GM23338 (cell line): ENCODE data around the gene ZFR. TPM values are rescaled to one million over a fixed set of nuclear protein-coding genes. Genes with fewer than 3 reads are reported as not detected.

Experiments used
- ATAC-seq: fragments of 200-7000 bp; cut with Tn5 transposase; 3 replicates; pipeline ENCODE4 v1.9.1; 2020
- DNase-seq: peaks from one replicate; pipeline ENCODE4 v3.0.0-alpha.2; 2015; ENCODE audit warnings: low spot score
- H2AFZ ChIP-seq: fragments of 200-600 bp; sonication (generic); 2 replicates; pipeline ENCODE4 v1.8.0; 2016; ENCODE audit warnings: antibody characterized with exemption, mild to moderate bottlenecking, moderate library complexity
- H3F3A ChIP-seq: fragments of 200-600 bp; sonication (generic); replicated peaks from 2 replicates; pipeline ENCODE4 v1.8.0; 2017; ENCODE audit warnings: antibody characterized with exemption, mixed run types, low read depth
- H3K27ac ChIP-seq: fragments of 200-600 bp; sonication (generic); 2 replicates; pipeline ENCODE4 v1.6.1; 2016; ENCODE audit warnings: low read depth
- H3K27me3 ChIP-seq: fragments of 200-600 bp; sonication (generic); 2 replicates; pipeline ENCODE4 v1.8.0; 2016; ENCODE audit warnings: mild to moderate bottlenecking, mixed run types, moderate library complexity; ENCODE audit not compliant: insufficient read depth
- H3K36me3 ChIP-seq: fragments of 200-600 bp; sonication (generic); 2 replicates; pipeline ENCODE4 v1.8.0; 2016; ENCODE audit warnings: mild to moderate bottlenecking; ENCODE audit not compliant: insufficient read depth
- H3K4me1 ChIP-seq: fragments of 200-600 bp; sonication (generic); 2 replicates; pipeline ENCODE4 v1.8.0; 2016; ENCODE audit warnings: mild to moderate bottlenecking, moderate library complexity; ENCODE audit not compliant: insufficient read depth
- H3K4me2 ChIP-seq: fragments of 200-600 bp; sonication (generic); 2 replicates; pipeline ENCODE4 v1.7.1; 2017; ENCODE audit warnings: mixed run types
- H3K4me3 ChIP-seq: fragments of 200-600 bp; sonication (generic); 2 replicates; pipeline ENCODE4 v1.6.1; 2016; ENCODE audit warnings: mixed run types
- H3K79me2 ChIP-seq: fragments of 200-600 bp; sonication (generic); replicated peaks from 2 replicates; pipeline ENCODE4 v1.8.0; 2017; ENCODE audit warnings: mild to moderate bottlenecking; ENCODE audit not compliant: insufficient read depth
- H3K9me2 ChIP-seq: fragments of 200-600 bp; sonication (generic); 2 replicates; pipeline ENCODE4 v1.8.0; 2017; ENCODE audit not compliant: insufficient read depth
- H4K20me1 ChIP-seq: fragments of 200-600 bp; sonication (generic); replicated peaks from 2 replicates; pipeline ENCODE4 v1.8.0; 2017; ENCODE audit warnings: mild to moderate bottlenecking; ENCODE audit not compliant: insufficient read depth
- H3K27ac Mint-ChIP-seq: 2 replicates; pipeline ENCODE4 v1.8.0; 2020; ENCODE audit warnings: inconsistent platforms, mild to moderate bottlenecking, moderate library complexity, mixed read lengths
- H3K27me3 Mint-ChIP-seq: 3 replicates; pipeline ENCODE4 v1.8.0; 2022; ENCODE audit warnings: low read depth, mild to moderate bottlenecking, moderate library complexity, mixed read lengths, inconsistent platforms; ENCODE audit not compliant: insufficient read depth, poor library complexity
- H3K36me3 Mint-ChIP-seq: 3 replicates; pipeline ENCODE4 v1.8.0; 2021; ENCODE audit warnings: low read depth, mild to moderate bottlenecking, inconsistent platforms, moderate library complexity, mixed read lengths
- H3K4me1 Mint-ChIP-seq: 3 replicates; pipeline ENCODE4 v1.8.0; 2020; ENCODE audit warnings: mild to moderate bottlenecking, inconsistent platforms, mixed read lengths
- H3K4me3 Mint-ChIP-seq: 3 replicates; pipeline ENCODE4 v1.8.0; 2021; ENCODE audit warnings: moderate library complexity, mild to moderate bottlenecking, inconsistent platforms, mixed read lengths
- H3K9me3 Mint-ChIP-seq: 3 replicates; pipeline ENCODE4 v1.8.0; 2020; ENCODE audit warnings: moderate library complexity, mild to moderate bottlenecking, inconsistent platforms, mixed read lengths
- CREB1 ChIP-seq: fragments of 250-450 bp; sonication (Bioruptor Pico); IDR thresholded peaks from 2 replicates; pipeline ENCODE4 v1.5.0; 2020; ENCODE audit warnings: low read depth, mild to moderate bottlenecking, moderate library complexity
- EZH2phosphoT487 ChIP-seq: fragments of 200-600 bp; sonication (generic); IDR thresholded peaks from one replicate; pipeline ENCODE4 v1.8.1; 2018; ENCODE audit warnings: antibody characterized with exemption; ENCODE audit not compliant: unreplicated experiment
- JUNB ChIP-seq: IDR thresholded peaks from one replicate; pipeline ENCODE4 v1.6.1; 2016; ENCODE audit warnings: antibody characterized with exemption; ENCODE audit not compliant: unreplicated experiment
- NANOG ChIP-seq: IDR thresholded peaks from 2 replicates; pipeline ENCODE4 v1.6.1; 2016; ENCODE audit warnings: antibody characterized with exemption, borderline replicate concordance
- STAT1 ChIP-seq: IDR thresholded peaks from one replicate; pipeline ENCODE4 v1.6.1; 2016; ENCODE audit warnings: antibody characterized with exemption; ENCODE audit not compliant: unreplicated experiment
- ZNF114 ChIP-seq: fragments of 250-450 bp; sonication (Bioruptor Pico); IDR thresholded peaks from 2 replicates; pipeline ENCODE4 v1.5.0; 2020; ENCODE audit warnings: mild to moderate bottlenecking, moderate library complexity
- polyA plus RNA-seq: library from polyadenylated mRNA; unstranded; fragments of >200 nt; fragmentation: Nextera tagmentation; extraction: Ambion mirVana; gene quantifications from 2 replicates; pipeline ENCODE4 v1.2.1, GENCODE V29; 2016
- total RNA-seq: library from RNA; depleted of rRNA; stranded (reverse); fragments of >200 nt; shearing (Covaris generic); gene quantifications from 2 replicates; pipeline ENCODE4 v1.2.3, GENCODE V29; 2014
- TF ChIP-seq, protein P1 (sequence below): fragments of 250-450 bp; sonication (Bioruptor Pico); IDR thresholded peaks from 2 replicates; pipeline ENCODE4 v1.5.0; 2020; ENCODE audit warnings: mild to moderate bottlenecking, moderate library complexity
- TF ChIP-seq, protein P2 (sequence below), 2 experiments: fragments of 200-600 bp in 1 of 2; sonication (generic) in 1 of 2; conservative IDR thresholded peaks; 2 replicates each; pipeline versions ENCODE4 v1.5.1 to v1.6.1; 2016 to 2017; ENCODE audit warnings: antibody characterized with exemption in 2 of 2, low read depth in 2 of 2, mild to moderate bottlenecking in 2 of 2, moderate library complexity in 1 of 2
- TF ChIP-seq, protein P3 (sequence below): IDR thresholded peaks from one replicate; pipeline ENCODE4 v1.6.1; 2018; ENCODE audit warnings: antibody characterized with exemption; ENCODE audit not compliant: unreplicated experiment

Gene ZFR
- total and polyA plus RNA-seq, 2 experiments from 2014 or later, result 92.4 to 103 TPM

DNA sequence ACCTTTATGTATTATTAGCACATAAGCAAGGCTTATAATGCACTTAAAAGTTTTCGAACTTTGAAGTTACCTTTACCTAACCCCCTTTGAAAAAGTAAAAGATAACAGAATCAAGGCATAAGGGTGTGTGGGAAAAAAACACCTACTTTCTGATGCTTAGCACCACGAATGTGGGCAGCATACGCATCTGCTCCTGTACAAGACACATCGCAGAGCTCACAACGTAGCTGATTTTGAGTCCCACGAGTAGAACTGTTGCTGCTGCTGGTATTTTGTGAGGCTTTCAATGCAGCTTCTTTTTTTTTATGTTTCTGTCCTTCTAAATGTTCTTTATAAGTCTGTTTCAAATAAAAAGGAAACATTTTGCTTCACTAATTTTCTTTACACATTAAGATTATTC lies 40.8 kb downstream of the ZFR start:
- H3K36me3 Mint-ChIP-seq, result peaks cover 77% of the 10 kb centered on the region
- no peaks in the 10 kb centered on the region for H3K4me1 Mint-ChIP-seq
- no peak overlapping the region for H3K4me3 Mint-ChIP-seq
- ATAC-seq (no peak), DNase-seq (no peak)
- no peaks in the 10 kb centered on the region for H3K4me1 ChIP-seq
- no peak overlapping the region for H3K27ac ChIP-seq
- peaks cover 3% of the 10 kb centered on the region for H3K27me3 Mint-ChIP-seq
- peaks cover 68% of the 10 kb centered on the region for H3K36me3 ChIP-seq
- H3K4me3 ChIP-seq, result no peak overlapping the region
- no peak overlapping the region for H2AFZ ChIP-seq
- no peaks in the 10 kb centered on the region; the same call in 1 of the 2 replicates for H4K20me1 ChIP-seq
- no peaks in the 10 kb centered on the region for H3K9me3 Mint-ChIP-seq
- no peak overlapping the region for H3K4me2 ChIP-seq
- 0 out of 2 replicates have a peak, but pooled peaks cover 3% of the 10 kb centered on the region for H3F3A ChIP-seq
- no peaks in the 10 kb centered on the region for H3K9me2 ChIP-seq
- no peak overlapping the region for H3K27ac Mint-ChIP-seq
- no peak for TF ChIP-seq JUNB
- no peak for TF ChIP-seq EZH2phosphoT487
- TF ChIP-seq STAT1, result no peak
- TF ChIP-seq, protein P1, sequence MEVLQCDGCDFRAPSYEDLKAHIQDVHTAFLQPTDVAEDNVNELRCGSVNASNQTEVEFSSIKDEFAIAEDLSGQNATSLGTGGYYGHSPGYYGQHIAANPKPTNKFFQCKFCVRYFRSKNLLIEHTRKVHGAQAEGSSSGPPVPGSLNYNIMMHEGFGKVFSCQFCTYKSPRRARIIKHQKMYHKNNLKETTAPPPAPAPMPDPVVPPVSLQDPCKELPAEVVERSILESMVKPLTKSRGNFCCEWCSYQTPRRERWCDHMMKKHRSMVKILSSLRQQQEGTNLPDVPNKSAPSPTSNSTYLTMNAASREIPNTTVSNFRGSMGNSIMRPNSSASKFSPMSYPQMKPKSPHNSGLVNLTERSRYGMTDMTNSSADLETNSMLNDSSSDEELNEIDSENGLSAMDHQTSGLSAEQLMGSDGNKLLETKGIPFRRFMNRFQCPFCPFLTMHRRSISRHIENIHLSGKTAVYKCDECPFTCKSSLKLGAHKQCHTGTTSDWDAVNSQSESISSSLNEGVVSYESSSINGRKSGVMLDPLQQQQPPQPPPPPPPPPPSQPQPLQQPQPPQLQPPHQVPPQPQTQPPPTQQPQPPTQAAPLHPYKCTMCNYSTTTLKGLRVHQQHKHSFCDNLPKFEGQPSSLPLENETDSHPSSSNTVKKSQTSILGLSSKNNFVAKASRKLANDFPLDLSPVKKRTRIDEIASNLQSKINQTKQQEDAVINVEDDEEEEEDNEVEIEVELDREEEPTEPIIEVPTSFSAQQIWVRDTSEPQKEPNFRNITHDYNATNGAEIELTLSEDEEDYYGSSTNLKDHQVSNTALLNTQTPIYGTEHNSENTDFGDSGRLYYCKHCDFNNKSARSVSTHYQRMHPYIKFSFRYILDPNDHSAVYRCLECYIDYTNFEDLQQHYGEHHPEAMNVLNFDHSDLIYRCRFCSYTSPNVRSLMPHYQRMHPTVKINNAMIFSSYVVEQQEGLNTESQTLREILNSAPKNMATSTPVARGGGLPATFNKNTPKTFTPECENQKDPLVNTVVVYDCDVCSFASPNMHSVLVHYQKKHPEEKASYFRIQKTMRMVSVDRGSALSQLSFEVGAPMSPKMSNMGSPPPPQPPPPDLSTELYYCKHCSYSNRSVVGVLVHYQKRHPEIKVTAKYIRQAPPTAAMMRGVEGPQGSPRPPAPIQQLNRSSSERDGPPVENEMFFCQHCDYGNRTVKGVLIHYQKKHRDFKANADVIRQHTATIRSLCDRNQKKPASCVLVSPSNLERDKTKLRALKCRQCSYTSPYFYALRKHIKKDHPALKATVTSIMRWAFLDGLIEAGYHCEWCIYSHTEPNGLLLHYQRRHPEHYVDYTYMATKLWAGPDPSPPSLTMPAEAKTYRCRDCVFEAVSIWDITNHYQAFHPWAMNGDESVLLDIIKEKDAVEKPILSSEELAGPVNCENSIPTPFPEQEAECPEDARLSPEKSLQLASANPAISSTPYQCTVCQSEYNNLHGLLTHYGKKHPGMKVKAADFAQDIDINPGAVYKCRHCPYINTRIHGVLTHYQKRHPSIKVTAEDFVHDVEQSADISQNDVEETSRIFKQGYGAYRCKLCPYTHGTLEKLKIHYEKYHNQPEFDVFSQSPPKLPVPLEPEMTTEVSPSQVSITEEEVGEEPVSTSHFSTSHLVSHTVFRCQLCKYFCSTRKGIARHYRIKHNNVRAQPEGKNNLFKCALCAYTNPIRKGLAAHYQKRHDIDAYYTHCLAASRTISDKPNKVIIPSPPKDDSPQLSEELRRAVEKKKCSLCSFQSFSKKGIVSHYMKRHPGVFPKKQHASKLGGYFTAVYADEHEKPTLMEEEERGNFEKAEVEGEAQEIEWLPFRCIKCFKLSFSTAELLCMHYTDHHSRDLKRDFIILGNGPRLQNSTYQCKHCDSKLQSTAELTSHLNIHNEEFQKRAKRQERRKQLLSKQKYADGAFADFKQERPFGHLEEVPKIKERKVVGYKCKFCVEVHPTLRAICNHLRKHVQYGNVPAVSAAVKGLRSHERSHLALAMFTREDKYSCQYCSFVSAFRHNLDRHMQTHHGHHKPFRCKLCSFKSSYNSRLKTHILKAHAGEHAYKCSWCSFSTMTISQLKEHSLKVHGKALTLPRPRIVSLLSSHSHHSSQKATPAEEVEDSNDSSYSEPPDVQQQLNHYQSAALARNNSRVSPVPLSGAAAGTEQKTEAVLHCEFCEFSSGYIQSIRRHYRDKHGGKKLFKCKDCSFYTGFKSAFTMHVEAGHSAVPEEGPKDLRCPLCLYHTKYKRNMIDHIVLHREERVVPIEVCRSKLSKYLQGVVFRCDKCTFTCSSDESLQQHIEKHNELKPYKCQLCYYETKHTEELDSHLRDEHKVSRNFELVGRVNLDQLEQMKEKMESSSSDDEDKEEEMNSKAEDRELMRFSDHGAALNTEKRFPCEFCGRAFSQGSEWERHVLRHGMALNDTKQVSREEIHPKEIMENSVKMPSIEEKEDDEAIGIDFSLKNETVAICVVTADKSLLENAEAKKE, result no peak
- no peak for TF ChIP-seq ZNF114 (CRISPR knock-in tag)
- no peak for TF ChIP-seq NANOG
- no peak for TF ChIP-seq CREB1 (CRISPR knock-in tag)
- TF ChIP-seq, protein P2, sequence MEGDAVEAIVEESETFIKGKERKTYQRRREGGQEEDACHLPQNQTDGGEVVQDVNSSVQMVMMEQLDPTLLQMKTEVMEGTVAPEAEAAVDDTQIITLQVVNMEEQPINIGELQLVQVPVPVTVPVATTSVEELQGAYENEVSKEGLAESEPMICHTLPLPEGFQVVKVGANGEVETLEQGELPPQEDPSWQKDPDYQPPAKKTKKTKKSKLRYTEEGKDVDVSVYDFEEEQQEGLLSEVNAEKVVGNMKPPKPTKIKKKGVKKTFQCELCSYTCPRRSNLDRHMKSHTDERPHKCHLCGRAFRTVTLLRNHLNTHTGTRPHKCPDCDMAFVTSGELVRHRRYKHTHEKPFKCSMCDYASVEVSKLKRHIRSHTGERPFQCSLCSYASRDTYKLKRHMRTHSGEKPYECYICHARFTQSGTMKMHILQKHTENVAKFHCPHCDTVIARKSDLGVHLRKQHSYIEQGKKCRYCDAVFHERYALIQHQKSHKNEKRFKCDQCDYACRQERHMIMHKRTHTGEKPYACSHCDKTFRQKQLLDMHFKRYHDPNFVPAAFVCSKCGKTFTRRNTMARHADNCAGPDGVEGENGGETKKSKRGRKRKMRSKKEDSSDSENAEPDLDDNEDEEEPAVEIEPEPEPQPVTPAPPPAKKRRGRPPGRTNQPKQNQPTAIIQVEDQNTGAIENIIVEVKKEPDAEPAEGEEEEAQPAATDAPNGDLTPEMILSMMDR (conservative IDR thresholded peaks at IDR 0.05; ENCODE audit: low read depth in 2 of 2), result no peak
- TF ChIP-seq, protein P3, sequence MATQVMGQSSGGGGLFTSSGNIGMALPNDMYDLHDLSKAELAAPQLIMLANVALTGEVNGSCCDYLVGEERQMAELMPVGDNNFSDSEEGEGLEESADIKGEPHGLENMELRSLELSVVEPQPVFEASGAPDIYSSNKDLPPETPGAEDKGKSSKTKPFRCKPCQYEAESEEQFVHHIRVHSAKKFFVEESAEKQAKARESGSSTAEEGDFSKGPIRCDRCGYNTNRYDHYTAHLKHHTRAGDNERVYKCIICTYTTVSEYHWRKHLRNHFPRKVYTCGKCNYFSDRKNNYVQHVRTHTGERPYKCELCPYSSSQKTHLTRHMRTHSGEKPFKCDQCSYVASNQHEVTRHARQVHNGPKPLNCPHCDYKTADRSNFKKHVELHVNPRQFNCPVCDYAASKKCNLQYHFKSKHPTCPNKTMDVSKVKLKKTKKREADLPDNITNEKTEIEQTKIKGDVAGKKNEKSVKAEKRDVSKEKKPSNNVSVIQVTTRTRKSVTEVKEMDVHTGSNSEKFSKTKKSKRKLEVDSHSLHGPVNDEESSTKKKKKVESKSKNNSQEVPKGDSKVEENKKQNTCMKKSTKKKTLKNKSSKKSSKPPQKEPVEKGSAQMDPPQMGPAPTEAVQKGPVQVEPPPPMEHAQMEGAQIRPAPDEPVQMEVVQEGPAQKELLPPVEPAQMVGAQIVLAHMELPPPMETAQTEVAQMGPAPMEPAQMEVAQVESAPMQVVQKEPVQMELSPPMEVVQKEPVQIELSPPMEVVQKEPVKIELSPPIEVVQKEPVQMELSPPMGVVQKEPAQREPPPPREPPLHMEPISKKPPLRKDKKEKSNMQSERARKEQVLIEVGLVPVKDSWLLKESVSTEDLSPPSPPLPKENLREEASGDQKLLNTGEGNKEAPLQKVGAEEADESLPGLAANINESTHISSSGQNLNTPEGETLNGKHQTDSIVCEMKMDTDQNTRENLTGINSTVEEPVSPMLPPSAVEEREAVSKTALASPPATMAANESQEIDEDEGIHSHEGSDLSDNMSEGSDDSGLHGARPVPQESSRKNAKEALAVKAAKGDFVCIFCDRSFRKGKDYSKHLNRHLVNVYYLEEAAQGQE, result no peak
- no peaks in the 10 kb centered on the region for H3K27me3 ChIP-seq
- H3K79me2 ChIP-seq, result no peaks in the 10 kb centered on the region
